ENCODE measurements around the gene MAN1C1.

DNA sequence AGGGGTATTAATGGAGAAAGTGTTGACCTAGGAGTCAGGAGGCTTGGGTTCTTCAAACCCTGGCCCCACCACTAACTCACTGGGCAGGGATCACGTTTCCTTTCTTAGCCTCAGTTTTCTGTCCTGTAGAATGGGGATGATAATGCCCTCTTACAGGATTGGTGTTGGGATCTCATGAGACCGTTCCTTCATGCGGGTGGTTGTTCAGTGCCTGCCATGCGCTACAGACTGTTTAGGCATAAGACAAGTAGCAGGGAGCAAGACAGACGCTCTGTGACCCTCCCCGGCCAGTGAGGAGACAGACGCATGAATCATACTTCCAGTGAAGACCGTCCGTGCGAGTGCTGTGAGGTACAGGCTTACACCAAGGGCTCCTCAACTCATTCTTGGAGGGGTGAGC, 81.7 kb downstream of the MAN1C1 start:
- TF ChIP-seq, protein P1, sequence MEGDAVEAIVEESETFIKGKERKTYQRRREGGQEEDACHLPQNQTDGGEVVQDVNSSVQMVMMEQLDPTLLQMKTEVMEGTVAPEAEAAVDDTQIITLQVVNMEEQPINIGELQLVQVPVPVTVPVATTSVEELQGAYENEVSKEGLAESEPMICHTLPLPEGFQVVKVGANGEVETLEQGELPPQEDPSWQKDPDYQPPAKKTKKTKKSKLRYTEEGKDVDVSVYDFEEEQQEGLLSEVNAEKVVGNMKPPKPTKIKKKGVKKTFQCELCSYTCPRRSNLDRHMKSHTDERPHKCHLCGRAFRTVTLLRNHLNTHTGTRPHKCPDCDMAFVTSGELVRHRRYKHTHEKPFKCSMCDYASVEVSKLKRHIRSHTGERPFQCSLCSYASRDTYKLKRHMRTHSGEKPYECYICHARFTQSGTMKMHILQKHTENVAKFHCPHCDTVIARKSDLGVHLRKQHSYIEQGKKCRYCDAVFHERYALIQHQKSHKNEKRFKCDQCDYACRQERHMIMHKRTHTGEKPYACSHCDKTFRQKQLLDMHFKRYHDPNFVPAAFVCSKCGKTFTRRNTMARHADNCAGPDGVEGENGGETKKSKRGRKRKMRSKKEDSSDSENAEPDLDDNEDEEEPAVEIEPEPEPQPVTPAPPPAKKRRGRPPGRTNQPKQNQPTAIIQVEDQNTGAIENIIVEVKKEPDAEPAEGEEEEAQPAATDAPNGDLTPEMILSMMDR (IDR thresholded peaks at IDR 0.05; ENCODE audit: insufficient read depth, low read length, poor library complexity, severe bottlenecking), result no peak
- TF ChIP-seq EZH2phosphoT487 (conservative IDR thresholded peaks at IDR 0.05; ENCODE audit: low read length), result no peak
